GM18861 (cell line): ENCODE results near the gene ATF7.

ENCODE experiments used
- ATAC-seq: cut with Tn5 transposase; IDR thresholded peaks from one replicate; pipeline ENCODE4 v1.9.1; 2021; ENCODE audit not compliant: unreplicated experiment

The ATF7 gene

GRCh38 chr12:53504004-53504920, 121.9 kb downstream of the ATF7 start:
- ATAC-seq = no peak

DNA sequence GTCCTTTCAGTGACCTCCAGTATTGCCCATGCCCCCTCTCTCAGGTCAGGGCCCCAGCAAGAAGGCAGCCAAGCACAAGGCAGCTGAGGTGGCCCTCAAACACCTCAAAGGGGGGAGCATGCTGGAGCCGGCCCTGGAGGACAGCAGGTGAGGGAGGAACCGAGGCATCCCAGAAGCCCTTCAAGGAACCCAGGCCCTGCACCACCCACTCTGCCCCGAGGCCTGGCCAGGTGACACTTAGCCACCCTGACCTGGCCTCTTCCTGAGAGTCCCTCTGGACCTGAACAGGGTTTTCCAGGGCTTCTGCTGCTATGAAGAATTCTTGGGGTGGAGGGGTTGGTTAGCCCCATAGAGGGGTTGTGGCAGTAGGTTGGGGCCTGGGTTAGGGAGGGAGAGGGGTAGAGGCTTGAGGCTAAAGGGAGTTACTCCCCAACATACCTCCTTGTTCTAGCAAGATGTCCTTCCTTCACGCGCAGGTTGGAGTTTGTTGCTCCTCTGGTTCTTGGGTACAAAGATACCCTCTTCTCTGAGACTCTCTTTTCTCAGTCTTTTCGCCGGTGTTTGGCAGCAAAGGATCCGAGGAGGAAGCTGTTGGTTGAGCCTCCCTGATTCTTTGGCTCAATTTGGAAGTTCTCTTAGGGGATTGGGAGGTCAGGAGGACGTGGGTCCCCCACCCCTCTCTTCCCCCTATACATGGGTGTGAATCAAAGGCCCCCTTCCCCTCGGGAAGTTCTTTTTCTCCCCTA, 123.0 kb downstream of the ATF7 start:
- no peak for ATAC-seq

GRCh38 chr12:53502331-53502730, 123.9 kb downstream of the ATF7 start:
- ATAC-seq = no peak

DNA sequence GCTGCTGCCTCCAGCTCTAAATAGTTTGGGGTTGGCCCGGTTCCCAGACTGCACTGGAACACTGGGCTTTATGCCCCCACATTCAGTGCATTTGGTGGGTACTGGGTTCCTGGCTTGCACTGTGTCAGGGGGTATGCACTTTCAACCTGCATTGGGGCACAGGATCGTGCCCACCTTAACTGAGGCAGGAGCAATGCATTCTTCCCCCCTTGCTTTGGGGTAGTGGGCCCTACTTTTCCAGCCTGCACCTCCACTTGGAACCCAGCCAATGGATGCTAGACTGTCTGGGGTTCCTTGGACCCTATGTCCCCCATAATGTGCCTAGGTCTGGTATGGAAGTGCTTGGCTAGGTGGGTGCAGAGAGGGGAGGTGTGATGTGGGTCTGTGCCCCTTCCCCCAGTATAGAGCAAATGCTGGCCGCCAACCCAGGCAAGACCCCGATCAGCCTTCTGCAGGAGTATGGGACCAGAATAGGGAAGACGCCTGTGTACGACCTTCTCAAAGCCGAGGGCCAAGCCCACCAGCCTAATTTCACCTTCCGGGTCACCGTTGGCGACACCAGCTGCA, 124.5 kb downstream of the ATF7 start:
- ATAC-seq = no peak

DNA sequence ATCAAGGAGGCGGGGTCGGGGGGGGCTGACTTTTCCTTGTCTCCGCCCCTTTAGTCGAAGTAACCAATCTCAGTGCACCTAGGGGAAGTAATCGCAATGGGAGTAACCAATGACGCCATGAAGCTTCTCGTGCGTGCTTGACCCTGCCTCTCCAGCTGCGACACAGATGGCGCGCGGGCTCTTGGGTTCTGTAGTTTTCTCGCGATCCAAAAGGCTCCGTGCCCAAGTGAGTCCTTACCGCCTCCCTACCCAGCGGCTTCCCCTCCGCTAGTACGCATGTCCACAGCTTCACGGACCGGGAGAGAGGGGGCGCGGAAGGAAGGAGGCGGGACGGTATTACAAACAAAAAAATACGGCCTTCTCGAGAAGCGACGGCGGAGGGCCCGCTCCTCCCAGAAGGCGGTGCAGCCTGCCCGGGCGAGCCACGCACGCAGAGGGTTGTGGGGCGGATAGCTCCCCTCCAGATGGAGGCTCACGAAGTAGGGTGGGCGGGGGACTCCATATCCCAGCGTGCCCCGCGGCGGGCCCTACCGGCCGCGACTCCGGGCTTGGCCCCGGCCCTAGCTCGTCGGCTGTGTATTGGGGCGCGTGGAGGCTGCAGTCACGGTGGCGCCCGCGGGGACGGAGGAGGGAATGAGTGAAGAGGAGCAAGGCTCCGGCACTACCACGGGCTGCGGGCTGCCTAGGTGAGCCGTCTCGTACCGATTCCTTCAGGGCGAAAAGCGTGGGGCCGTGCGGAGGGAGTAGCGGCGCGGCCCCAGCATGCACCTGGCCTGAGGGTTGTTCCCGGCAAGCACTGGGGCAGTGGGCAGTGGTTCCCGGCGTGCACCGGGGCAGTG, 125.2 kb downstream of the ATF7 start, which contains the start of gene TARBP2:
Gene TARBP2 (plus strand): TSS at position 508 of the 839 bp plus-strand sequence. CDS start 126 bp downstream, at position 634.
- peak; percentile 67 for ATAC-seq

DNA sequence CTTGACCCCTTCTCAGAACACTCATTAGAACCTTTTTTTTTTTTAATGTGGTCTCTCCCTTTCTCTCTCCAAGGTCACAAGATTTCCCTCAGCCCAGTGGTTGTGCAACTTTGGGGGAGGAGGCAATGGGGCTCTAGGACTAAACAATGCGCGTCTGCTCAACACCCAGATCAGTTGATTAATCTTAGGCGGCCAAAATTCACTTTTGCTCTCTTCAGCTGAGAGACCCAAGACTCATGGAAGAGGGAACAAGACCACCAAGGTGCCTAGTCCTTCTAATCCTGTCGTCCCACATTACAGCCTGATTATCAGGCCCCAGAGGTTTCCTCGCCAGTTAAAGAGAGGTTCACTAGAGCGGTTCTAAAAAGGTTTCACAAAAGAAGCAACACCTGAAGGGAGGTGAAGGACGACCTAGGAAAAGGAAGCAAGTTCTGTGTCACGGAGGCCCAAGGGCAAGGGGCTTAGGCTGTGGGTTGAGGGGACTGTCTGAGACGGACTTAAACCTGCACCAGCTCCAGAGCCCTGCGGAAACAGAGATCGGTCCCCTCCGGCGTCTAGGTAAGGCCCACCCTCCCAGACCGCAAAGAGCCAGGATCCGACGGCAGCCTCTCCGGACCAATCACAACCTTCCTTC, 125.9 kb downstream of the ATF7 start:
- ATAC-seq = no peak

- no peak for ATAC-seq
Observed at GRCh38 chr12:53499266-53500141, 126.7 kb downstream of the ATF7 start, which contains the start of gene MAP3K12. Gene MAP3K12 (minus strand): TSS chr12:53499458. CDS start chr12:53487391, 12,067 bp downstream.

GRCh38 chr12:53498235-53498630, 127.9 kb downstream of the ATF7 start:
- no peak for ATAC-seq

DNA sequence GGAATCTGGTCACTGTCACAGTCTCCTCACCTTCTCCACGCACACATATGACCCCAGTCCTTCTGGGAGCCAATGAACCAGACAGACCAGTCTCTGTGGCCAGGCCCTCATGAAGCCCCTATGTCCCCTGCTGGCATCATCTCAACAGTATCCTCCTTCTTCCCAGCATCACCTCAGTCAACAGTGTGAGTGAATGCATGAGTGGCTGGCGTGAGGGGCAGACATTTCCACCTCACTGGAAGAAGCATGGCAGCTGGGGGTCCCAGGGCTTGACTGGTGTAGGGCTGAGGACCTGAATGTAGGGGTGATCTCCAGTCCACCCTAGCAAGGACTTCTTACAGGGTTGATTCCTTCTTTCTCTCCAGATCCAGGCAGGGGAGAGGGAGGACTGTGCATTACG, 128.7 kb downstream of the ATF7 start:
- ATAC-seq = no peak

- ATAC-seq = no peak
Observed at GRCh38 chr12:53496752-53497032, 129.5 kb downstream of the ATF7 start.

GRCh38 chr12:53495903-53496751, 130.1 kb downstream of the ATF7 start:
- ATAC-seq = no peak

- ATAC-seq = no peak
Observed at GRCh38 chr12:53493610-53494391, 132.4 kb downstream of the ATF7 start.

GRCh38 chr12:53492830-53493609, 133.2 kb downstream of the ATF7 start:
- peak; percentile 73 for ATAC-seq

GRCh38 chr12:53492188-53492587, 134.0 kb downstream of the ATF7 start:
- no peak for ATAC-seq

- ATAC-seq = no peak
Observed at GRCh38 chr12:53489242-53489864, 136.8 kb downstream of the ATF7 start.

- ATAC-seq = no peak
Observed at GRCh38 chr12:53486736-53487487, 139.3 kb downstream of the ATF7 start.
